GM21737 (cell line): ENCODE results near the gene AQP7.
"Not testable (repeated sequence)": the region's sequence is repeated elsewhere in the genome, so short reads cannot be mapped to it uniquely, and the experiment has no call there.

Experiments
- ATAC-seq: cut with Tn5 transposase; IDR thresholded peaks from one replicate; pipeline ENCODE4 v1.9.1; 2021; ENCODE audit warnings: mild to moderate bottlenecking, moderate library complexity; ENCODE audit not compliant: unreplicated experiment

AQP7 gene

GRCh38 chr9:33399047-33399446 lies 3.3 kb downstream of the AQP7 start:
- not testable (repeated sequence) for ATAC-seq

GRCh38 chr9:33397801-33398200 lies 4.6 kb downstream of the AQP7 start:
- not testable (repeated sequence) for ATAC-seq

GRCh38 chr9:33395159-33395879 lies 7.0 kb downstream of the AQP7 start:
- not testable (repeated sequence) for ATAC-seq

- ATAC-seq = not testable (repeated sequence)
Observed at GRCh38 chr9:33393986-33394385, 8.4 kb downstream of the AQP7 start.

- no peak for ATAC-seq
Observed at GRCh38 chr9:33393581-33393980, 8.8 kb downstream of the AQP7 start.

- ATAC-seq = not testable (repeated sequence)
Observed at GRCh38 chr9:33392591-33393021, 9.8 kb downstream of the AQP7 start.

GRCh38 chr9:33391111-33391771 lies 11.1 kb downstream of the AQP7 start:
- not testable (repeated sequence) for ATAC-seq

- no peak for ATAC-seq
Observed at GRCh38 chr9:33388110-33388994, 14.0 kb downstream of the AQP7 start.

GRCh38 chr9:33386998-33387397 lies 15.4 kb downstream of the AQP7 start:
- not testable (repeated sequence) for ATAC-seq

GRCh38 chr9:33386641-33386996 lies 15.7 kb downstream of the AQP7 start:
- ATAC-seq = not testable (repeated sequence)

GRCh38 chr9:33385979-33386640 lies 16.3 kb downstream of the AQP7 start:
- not testable (repeated sequence) for ATAC-seq

GRCh38 chr9:33385536-33385935 lies 16.8 kb downstream of the AQP7 start:
- ATAC-seq = not testable (repeated sequence)

- ATAC-seq = not testable (repeated sequence)
Observed at GRCh38 chr9:33383396-33383795, 19.0 kb downstream of the AQP7 start.

- ATAC-seq = not testable (repeated sequence)
Observed at GRCh38 chr9:33382397-33382796, 20.0 kb downstream of the AQP7 start.

- ATAC-seq = no peak
Observed at GRCh38 chr9:33381231-33381791, 21.1 kb downstream of the AQP7 start.

- no peak for ATAC-seq
Observed at GRCh38 chr9:33380390-33381094, 21.8 kb downstream of the AQP7 start.

GRCh38 chr9:33379666-33380389 lies 22.5 kb downstream of the AQP7 start:
- no peak for ATAC-seq

- ATAC-seq = no peak
Observed at GRCh38 chr9:33378121-33378795, 24.1 kb downstream of the AQP7 start.
